HEK293T (cell line): ENCODE data around the gene CTNNBL1.
"Not testable (repeated sequence)": the region's sequence is repeated elsewhere in the genome, so short reads cannot be mapped to it uniquely, and the experiment has no call there.

Source experiments
- CTCF ChIA-PET: fragments of 350-600 bp; formaldehyde crosslinking; extraction: SDS; loops from one replicate; lab custom pipeline; 2021; ENCODE audit warnings: antibody characterized with exemption, inconsistent platforms; lab: Yijun Ruan, JAX
- POLR2A ChIA-PET: fragments of 350-600 bp; formaldehyde crosslinking; extraction: SDS; loops from one replicate; lab custom pipeline; 2020; ENCODE audit warnings: antibody characterized with exemption, inconsistent platforms; lab: Yijun Ruan, JAX
- DNase-seq: peaks from one replicate; pipeline ENCODE4 v3.0.0; 2012; ENCODE audit warnings: mixed read lengths; ENCODE audit errors: extremely low spot score
- ARNT ChIP-seq: fragments of 450-650 bp; IDR thresholded peaks from 2 replicates; pipeline ENCODE4 v1.6.1; 2017; ENCODE audit warnings: mild to moderate bottlenecking
- BHLHE40 ChIP-seq: fragments of 450-650 bp; IDR thresholded peaks from 2 replicates; pipeline ENCODE4 v1.6.1; 2016; ENCODE audit warnings: mild to moderate bottlenecking, moderate library complexity, borderline replicate concordance
- CTBP1 ChIP-seq: fragments of 450-650 bp; IDR thresholded peaks from 2 replicates; pipeline ENCODE4 v1.6.1; 2016; ENCODE audit warnings: borderline replicate concordance
- ELF4 ChIP-seq: fragments of 450-650 bp; IDR thresholded peaks from 2 replicates; pipeline ENCODE4 v1.6.1; 2017; ENCODE audit warnings: antibody characterized with exemption
- FOXA1 ChIP-seq: fragments of 450-650 bp; IDR thresholded peaks from 2 replicates; pipeline ENCODE4 v1.6.1; 2016; ENCODE audit warnings: mild to moderate bottlenecking
- FOXK2 ChIP-seq: fragments of 450-650 bp; IDR thresholded peaks from 2 replicates; pipeline ENCODE4 v1.6.1; 2016; ENCODE audit warnings: mild to moderate bottlenecking
- FOXM1 ChIP-seq: fragments of 450-650 bp; IDR thresholded peaks from 2 replicates; pipeline ENCODE4 v1.6.1; 2017; ENCODE audit warnings: mild to moderate bottlenecking, borderline replicate concordance
- HDGF ChIP-seq: fragments of 450-650 bp; IDR thresholded peaks from 2 replicates; pipeline ENCODE4 v1.6.1; 2017; ENCODE audit warnings: antibody characterized with exemption, borderline replicate concordance
- L3MBTL2 ChIP-seq: fragments of 450-650 bp; conservative IDR thresholded peaks from 2 replicates; pipeline ENCODE4 v1.6.1; 2016; ENCODE audit warnings: mild to moderate bottlenecking
- LEF1 ChIP-seq: fragments of 450-650 bp; IDR thresholded peaks from 2 replicates; pipeline ENCODE4 v1.6.1; 2017; ENCODE audit warnings: mild to moderate bottlenecking, borderline replicate concordance
- NFRKB ChIP-seq: fragments of 450-650 bp; IDR thresholded peaks from 2 replicates; pipeline ENCODE4 v1.6.1; 2016; ENCODE audit warnings: mild to moderate bottlenecking, moderate library complexity
- SP1 ChIP-seq: fragments of 450-650 bp; IDR thresholded peaks from 2 replicates; pipeline ENCODE4 v1.6.1; 2017
- SUZ12 ChIP-seq: fragments of 450-650 bp; IDR thresholded peaks from 2 replicates; pipeline ENCODE4 v1.6.1; 2016; ENCODE audit warnings: mild to moderate bottlenecking
- TARDBP ChIP-seq: fragments of 450-650 bp; IDR thresholded peaks from 2 replicates; pipeline ENCODE4 v1.6.1; 2016
- ZNF384 ChIP-seq: fragments of 450-650 bp; IDR thresholded peaks from 2 replicates; pipeline ENCODE4 v1.6.1; 2016
- TF ChIP-seq, protein P1 (sequence below): fragments of 450-650 bp; IDR thresholded peaks from 2 replicates; pipeline ENCODE4 v1.6.1; 2016

Gene CTNNBL1

GRCh38 chr20:37700301-37700700 lies 6.5 kb downstream of the CTNNBL1 start:
- no peak for DNase-seq
- no peak for TF ChIP-seq NFRKB
- TF ChIP-seq SP1 = no peak
- no peak for TF ChIP-seq LEF1
- TF ChIP-seq FOXM1 = no peak
- no peak for TF ChIP-seq CTBP1
- no peak for TF ChIP-seq TARDBP
- no peak for TF ChIP-seq HDGF
- TF ChIP-seq FOXK2 = no peak
- no peak for TF ChIP-seq ZNF384
- no peak for TF ChIP-seq L3MBTL2
- TF ChIP-seq, protein P1, sequence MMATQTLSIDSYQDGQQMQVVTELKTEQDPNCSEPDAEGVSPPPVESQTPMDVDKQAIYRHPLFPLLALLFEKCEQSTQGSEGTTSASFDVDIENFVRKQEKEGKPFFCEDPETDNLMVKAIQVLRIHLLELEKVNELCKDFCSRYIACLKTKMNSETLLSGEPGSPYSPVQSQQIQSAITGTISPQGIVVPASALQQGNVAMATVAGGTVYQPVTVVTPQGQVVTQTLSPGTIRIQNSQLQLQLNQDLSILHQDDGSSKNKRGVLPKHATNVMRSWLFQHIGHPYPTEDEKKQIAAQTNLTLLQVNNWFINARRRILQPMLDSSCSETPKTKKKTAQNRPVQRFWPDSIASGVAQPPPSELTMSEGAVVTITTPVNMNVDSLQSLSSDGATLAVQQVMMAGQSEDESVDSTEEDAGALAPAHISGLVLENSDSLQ = no peak
- no peak for TF ChIP-seq SUZ12
- TF ChIP-seq BHLHE40 = no peak
- no peak for TF ChIP-seq ELF4
- no peak for TF ChIP-seq ARNT
- TF ChIP-seq FOXA1 = no peak
- CTCF ChIA-PET = no interaction called here

DNA sequence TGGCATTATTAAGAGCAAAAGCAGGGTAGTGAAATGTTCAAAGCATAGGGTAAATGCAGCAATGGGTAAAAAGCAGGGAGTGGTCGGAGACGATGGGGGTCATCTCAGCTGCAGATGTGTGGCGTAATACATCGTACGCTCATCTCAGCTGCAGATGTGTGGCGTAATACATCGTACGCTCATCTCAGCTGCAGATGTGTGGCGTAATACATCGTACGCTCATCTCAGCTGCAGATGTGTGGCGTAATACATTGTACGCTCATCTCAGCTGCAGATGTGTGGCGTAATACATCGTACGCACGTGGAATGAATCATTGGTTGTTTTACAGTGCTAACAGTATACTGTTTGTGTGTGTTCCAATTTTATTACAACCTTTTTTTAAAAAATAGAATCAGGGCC lies 7.8 kb downstream of the CTNNBL1 start:
- CTCF ChIA-PET, POLR2A ChIA-PET, DNase-seq: not testable (repeated sequence)

More at GRCh38 chr20:37700301-37700700, 6.5 kb downstream of the CTNNBL1 start:
- POLR2A ChIA-PET = no interaction called here

GRCh38 chr20:37702403-37703034 lies 8.7 kb downstream of the CTNNBL1 start:
- ChIA-PET POLR2A (no interaction called here), CTCF (no interaction called here)
- no peak for DNase-seq
- TF ChIP-seq SP1 (no peak), CTBP1 (no peak), ELF4 (no peak), LEF1 (no peak), BHLHE40 (no peak), FOXK2 (no peak), FOXA1 (no peak), L3MBTL2 (no peak), SUZ12 (no peak), TARDBP (no peak), NFRKB (no peak), HDGF (no peak), ARNT (no peak), ZNF384 (no peak), FOXM1 (no peak)
- TF ChIP-seq, protein P1 = no peak

DNA sequence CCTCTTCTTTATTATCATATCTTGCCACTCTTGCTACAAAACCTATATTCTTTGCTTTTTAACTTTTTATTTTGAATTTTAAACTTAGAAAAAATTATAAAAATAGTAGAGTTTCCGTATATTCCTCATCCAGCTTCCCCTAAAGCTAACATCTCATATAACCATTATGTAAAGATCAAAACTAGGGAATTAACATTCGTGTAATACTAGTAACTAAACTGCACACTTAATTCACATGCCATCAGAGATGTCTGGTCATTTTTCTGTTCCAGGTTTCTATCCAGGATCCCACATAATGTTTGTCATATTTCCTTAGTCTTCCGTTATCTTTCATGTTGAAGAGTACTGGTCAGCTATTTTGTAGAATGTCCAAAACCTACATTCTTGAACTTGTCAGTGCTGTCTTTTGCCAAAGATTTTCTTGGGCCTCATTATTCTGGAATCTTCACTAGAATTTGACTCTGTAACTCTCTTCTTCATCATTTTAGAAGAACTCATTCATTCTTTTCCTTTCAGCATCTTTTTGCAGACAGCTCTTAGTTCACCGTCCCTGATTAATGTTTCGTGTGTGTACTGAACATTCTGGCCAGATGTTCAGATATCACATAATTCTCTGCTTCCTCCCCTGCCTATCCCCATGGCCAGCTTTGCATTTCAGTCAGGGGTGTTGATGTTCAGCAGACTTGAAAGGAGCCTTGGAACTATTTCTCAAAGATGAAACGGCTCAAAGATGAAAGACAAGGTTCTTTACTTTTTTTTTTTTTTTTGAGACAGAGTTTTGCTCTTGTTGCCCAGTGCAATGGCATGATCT lies 9.4 kb downstream of the CTNNBL1 start:
- DNase-seq = no peak
- ChIA-PET POLR2A (interaction anchor here (2.1 kb wide), 1 partner anchor 9 kb away, joined by 5 read pairs; no protein-coding TSS in a partner anchor), CTCF (no interaction called here)
- TF ChIP-seq ELF4 (no peak), L3MBTL2 (no peak), HDGF (no peak), FOXM1 (no peak), ARNT (no peak), FOXA1 (no peak), FOXK2 (no peak), BHLHE40 (no peak), SUZ12 (no peak), CTBP1 (no peak), NFRKB (no peak), TARDBP (no peak), ZNF384 (no peak)
- TF ChIP-seq, protein P1 = no peak

GRCh38 chr20:37704955-37705354 lies 11.1 kb downstream of the CTNNBL1 start:
- TF ChIP-seq LEF1 (no peak), ZNF384 (no peak), NFRKB (no peak), ELF4 (no peak), FOXA1 (no peak), SUZ12 (no peak), CTBP1 (no peak), SP1 (no peak), HDGF (no peak)
- POLR2A ChIA-PET = interaction anchor here (2.1 kb wide), 1 partner anchor 10 kb away, joined by 5 read pairs; no protein-coding TSS in a partner anchor
- CTCF ChIA-PET = interaction anchor here (0.7 kb wide), 1 partner anchor 11 kb away, joined by 3 read pairs; no protein-coding TSS in a partner anchor
- no peak for DNase-seq

DNA sequence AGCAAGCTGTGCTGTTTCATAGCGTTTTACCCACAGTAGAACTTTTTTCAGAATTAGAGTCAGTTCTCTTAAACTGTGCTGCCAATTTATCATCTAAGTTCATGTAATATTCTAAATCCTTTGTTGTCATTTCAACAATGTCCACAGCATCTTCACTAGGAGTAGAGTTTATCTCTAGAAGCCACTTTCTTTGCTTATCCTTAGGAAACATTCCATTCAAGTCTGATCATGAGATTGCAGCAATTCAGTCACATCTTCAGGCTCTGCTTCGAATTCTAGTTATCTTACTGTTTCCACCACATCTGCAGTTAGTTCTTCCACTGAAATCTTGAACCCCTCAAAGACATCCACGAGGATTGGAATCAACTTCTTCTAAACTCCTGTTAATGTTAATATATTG lies 12.5 kb downstream of the CTNNBL1 start:
- TF ChIP-seq FOXK2 (no peak), SP1 (no peak), LEF1 (no peak), FOXM1 (no peak), CTBP1 (no peak), NFRKB (no peak), HDGF (no peak), FOXA1 (no peak), ELF4 (no peak)
- ChIA-PET CTCF (no interaction called here), POLR2A (no interaction called here)
- DNase-seq = no peak
